Measurements from ENCODE around the gene EIF4H.
"Not testable (repeated sequence)": the region's sequence is repeated elsewhere in the genome, so short reads cannot be mapped to it uniquely, and the experiment has no call there.

The EIF4H gene

GRCh38 chr7:74176555-74176954, 2.4 kb downstream of the EIF4H start:
- DNase-seq, result no peak

GRCh38 chr7:74178632-74179031, 4.5 kb downstream of the EIF4H start:
- no peak for DNase-seq

GRCh38 chr7:74179935-74180604, 5.9 kb downstream of the EIF4H start:
- no peak for DNase-seq

GRCh38 chr7:74180866-74181265, 6.7 kb downstream of the EIF4H start:
- DNase-seq, result no peak

GRCh38 chr7:74181821-74182220, 7.7 kb downstream of the EIF4H start:
- no peak for DNase-seq

- no peak for DNase-seq
Measured at GRCh38 chr7:74182453-74183090, 8.4 kb downstream of the EIF4H start.

GRCh38 chr7:74183142-74183541, 9.0 kb downstream of the EIF4H start:
- no peak for DNase-seq

GRCh38 chr7:74183653-74184450, 9.7 kb downstream of the EIF4H start:
- no peak for DNase-seq

- no peak for DNase-seq
Measured at GRCh38 chr7:74185016-74185415, 10.9 kb downstream of the EIF4H start.

GRCh38 chr7:74185636-74186035, 11.5 kb downstream of the EIF4H start:
- no peak for DNase-seq

- DNase-seq, result no peak
Measured at GRCh38 chr7:74187915-74188675, 13.9 kb downstream of the EIF4H start.

- no peak for DNase-seq
Measured at GRCh38 chr7:74190259-74190658, 16.1 kb downstream of the EIF4H start.

GRCh38 chr7:74191231-74191630, 17.1 kb downstream of the EIF4H start:
- DNase-seq, result no peak

- no peak for DNase-seq
Measured at GRCh38 chr7:74193054-74193453, 18.9 kb downstream of the EIF4H start.

- DNase-seq, result no peak
Measured at GRCh38 chr7:74193913-74194312, 19.8 kb downstream of the EIF4H start.

GRCh38 chr7:74194686-74195085, 20.5 kb downstream of the EIF4H start:
- no peak for DNase-seq

- DNase-seq, result not testable (repeated sequence)
Measured at GRCh38 chr7:74195139-74195860, 21.1 kb downstream of the EIF4H start.

- DNase-seq, result not testable (repeated sequence)
Measured at GRCh38 chr7:74195968-74196654, 22.0 kb downstream of the EIF4H start.

GRCh38 chr7:74197449-74198124, 23.4 kb downstream of the EIF4H start:
- DNase-seq, result no peak

- no peak for DNase-seq
Measured at GRCh38 chr7:74199551-74200355, 25.6 kb downstream of the EIF4H start.

All from GDM1 (cell line).